IPS-15b (cell line): ENCODE results near the gene CDKN2AIPNL.

ENCODE experiments used
- H3K27me3 ChIP-seq: one replicate; pipeline ENCODE4 v1.6.1; 2013; ENCODE audit warnings: low read length; ENCODE audit not compliant: control insufficient read depth, insufficient read depth
- H3K36me3 ChIP-seq: one replicate; pipeline ENCODE4 v1.6.1; 2013; ENCODE audit warnings: low read length; ENCODE audit not compliant: control insufficient read depth, insufficient read depth
- H3K4me1 ChIP-seq: one replicate; pipeline ENCODE4 v1.6.1; 2013; ENCODE audit warnings: mild to moderate bottlenecking, low read length; ENCODE audit not compliant: control insufficient read depth, insufficient read depth
- H3K4me3 ChIP-seq: one replicate; pipeline ENCODE4 v1.5.1; 2013; ENCODE audit warnings: low read depth, low read length
- H3K9ac ChIP-seq: one replicate; pipeline ENCODE4 v1.6.1; 2013; ENCODE audit warnings: low read depth, mild to moderate bottlenecking, low read length
- H3K9me3 ChIP-seq: one replicate; pipeline ENCODE4 v1.6.1; 2013; ENCODE audit warnings: mild to moderate bottlenecking, low read length; ENCODE audit not compliant: control insufficient read depth, insufficient read depth

CDKN2AIPNL gene

DNA sequence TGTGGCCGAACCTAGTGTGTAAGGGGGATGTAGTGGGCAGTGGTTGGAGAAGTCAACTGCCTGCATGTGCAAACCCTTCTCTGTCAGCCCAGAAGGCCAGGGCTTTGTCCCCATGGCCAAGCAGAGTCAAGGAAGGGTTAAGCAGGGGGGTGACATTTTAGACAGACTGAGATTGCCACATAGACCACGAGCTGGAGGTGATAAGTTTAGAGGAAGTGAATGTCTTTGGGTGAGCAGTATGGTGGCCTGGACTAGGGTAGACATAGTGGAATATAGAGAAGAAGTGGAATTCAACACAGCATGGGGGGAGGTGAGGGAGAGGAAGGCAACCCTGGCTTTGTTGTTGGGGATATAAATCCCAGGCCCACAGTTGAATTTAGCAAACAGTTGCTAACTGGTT lies 38.7 kb upstream of the CDKN2AIPNL start:
- Histone ChIP-seq H3K36me3 (no peaks in the 10 kb centered on the region), H3K9me3 (no peaks in the 10 kb centered on the region), H3K9ac (no peak overlapping the region)

DNA sequence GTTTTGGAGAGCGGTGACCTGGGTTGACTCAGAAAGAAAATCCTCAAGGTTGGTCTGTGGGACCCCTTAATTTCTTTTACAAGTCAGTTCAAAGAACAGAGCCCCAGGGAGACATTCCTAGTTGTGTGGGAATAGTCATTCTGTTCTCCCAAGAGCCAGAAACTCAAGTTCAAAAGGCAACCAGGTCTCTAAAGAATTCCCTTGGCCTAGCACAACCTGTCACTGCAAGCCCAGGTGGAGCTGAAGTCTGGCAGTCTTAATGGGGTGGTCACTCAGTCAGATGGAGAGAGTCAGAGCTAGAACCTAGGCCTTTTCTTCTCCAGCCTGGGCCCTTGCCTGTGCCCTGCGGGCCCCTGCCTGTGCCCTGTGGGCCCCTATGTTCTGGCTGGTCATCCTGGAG lies 37.5 kb upstream of the CDKN2AIPNL start:
- Histone ChIP-seq H3K27me3 (no peaks in the 10 kb centered on the region), H3K4me3 (no peak overlapping the region), H3K9me3 (no peaks in the 10 kb centered on the region), H3K9ac (no peak overlapping the region), H3K36me3 (no peaks in the 10 kb centered on the region), H3K4me1 (no peaks in the 10 kb centered on the region)

More for the DNA sequence above, 38.7 kb upstream of the CDKN2AIPNL start:
- no peaks in the 10 kb centered on the region for H3K27me3 ChIP-seq
- no peaks in the 10 kb centered on the region for H3K4me1 ChIP-seq
- H3K4me3 ChIP-seq: no peak overlapping the region

DNA sequence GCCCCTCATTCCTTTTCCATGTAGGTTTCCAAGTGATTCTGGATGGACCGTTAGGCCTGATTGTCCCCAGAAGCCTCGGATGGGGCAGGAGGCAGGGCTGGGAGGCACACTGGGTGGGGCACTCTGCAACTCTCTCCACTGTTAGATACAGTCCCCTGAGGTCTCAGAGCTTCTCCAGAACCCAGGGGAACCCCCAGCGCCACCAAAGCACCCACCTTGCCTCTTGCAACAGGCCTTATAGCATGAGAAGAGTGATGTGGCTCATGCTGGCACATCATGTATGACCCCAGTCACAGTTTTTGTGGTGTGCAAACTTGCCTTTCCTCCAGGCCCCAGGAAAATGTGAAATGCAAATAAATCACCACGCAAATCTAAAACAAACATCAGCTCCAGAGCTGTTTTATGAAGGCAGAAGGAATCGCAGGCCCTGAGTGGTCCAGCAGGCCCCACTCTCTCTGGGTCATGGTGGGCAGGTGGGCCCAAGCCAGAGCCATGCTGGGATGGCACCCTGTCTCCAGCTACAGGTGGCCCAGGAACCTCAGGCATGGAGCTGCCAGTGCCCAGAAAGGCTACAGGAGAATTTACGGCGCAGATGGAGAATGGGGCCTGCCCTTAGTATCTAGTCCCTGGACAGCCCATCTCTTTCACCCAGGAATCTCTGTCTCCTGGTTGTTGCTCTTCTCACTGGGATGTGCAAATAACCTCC lies 36.3 kb upstream of the CDKN2AIPNL start:
- no peaks in the 10 kb centered on the region for H3K36me3 ChIP-seq
- H3K9ac ChIP-seq: no peak overlapping the region
- no peaks in the 10 kb centered on the region for H3K9me3 ChIP-seq
- no peak overlapping the region for H3K4me3 ChIP-seq
- no peaks in the 10 kb centered on the region for H3K4me1 ChIP-seq
- H3K27me3 ChIP-seq: no peaks in the 10 kb centered on the region

DNA sequence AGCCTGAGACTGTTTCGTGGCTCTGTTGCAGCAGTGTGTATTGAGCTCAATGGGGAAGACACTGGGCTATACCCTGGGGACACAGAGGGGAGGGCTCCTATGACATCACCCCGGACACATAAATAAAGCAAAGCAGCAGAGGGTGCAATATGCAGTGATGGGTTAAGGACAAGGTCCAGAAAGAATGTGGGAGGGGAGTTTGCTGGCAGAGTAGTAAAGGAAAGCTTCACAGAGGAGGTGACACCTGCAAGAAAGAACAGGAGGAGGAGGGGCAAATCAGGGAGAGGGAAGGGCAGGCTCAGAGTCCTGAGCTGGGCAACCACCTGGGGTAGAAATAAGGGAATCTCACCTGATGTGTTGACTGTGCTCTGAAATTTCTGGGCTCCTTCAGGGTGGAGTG lies 35.3 kb upstream of the CDKN2AIPNL start:
- H3K36me3 ChIP-seq: no peaks in the 10 kb centered on the region
- no peaks in the 10 kb centered on the region for H3K9me3 ChIP-seq
- no peaks in the 10 kb centered on the region for H3K4me1 ChIP-seq
- H3K4me3 ChIP-seq: no peak overlapping the region
- H3K27me3 ChIP-seq: no peaks in the 10 kb centered on the region
- H3K9ac ChIP-seq: no peak overlapping the region

- H3K36me3 ChIP-seq: no peaks in the 10 kb centered on the region
- no peaks in the 10 kb centered on the region for H3K27me3 ChIP-seq
- H3K4me1 ChIP-seq: no peaks in the 10 kb centered on the region
- H3K9me3 ChIP-seq: no peaks in the 10 kb centered on the region
- H3K4me3 ChIP-seq: no peak overlapping the region
- no peak overlapping the region for H3K9ac ChIP-seq
Observed at GRCh38 chr5:134445856-134446818, 34.5 kb upstream of the CDKN2AIPNL start.

GRCh38 chr5:134444941-134445471 lies 33.3 kb upstream of the CDKN2AIPNL start:
- Histone ChIP-seq H3K9me3 (no peaks in the 10 kb centered on the region), H3K27me3 (no peaks in the 10 kb centered on the region), H3K4me1 (no peaks in the 10 kb centered on the region), H3K9ac (no peak overlapping the region), H3K36me3 (no peaks in the 10 kb centered on the region), H3K4me3 (no peak overlapping the region)

DNA sequence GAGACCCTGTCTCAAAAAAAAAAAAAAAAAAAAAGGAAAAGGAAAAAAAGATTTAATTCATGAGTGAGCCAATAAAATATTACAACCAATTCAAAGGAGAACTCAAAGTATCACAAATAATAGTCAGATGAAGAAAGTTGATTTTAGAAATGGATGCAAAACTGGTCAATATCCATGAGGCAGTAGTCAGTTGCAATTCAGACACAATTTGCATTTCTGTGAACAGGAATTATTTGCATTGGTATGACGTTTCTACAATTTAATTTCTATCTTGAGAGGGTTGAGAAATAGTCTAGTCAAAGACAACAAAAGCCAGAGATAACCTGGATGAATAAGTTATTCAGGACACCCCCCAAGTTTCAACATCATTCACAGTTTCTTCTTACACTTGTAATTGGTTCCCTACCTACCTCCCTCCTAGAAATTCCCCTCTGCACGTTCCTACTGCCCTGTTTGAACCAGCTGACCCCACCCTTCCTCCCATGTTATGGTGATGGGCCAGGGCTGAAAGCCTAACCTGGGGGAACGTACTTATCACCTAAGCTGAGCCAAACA lies 28.6 kb upstream of the CDKN2AIPNL start:
- Histone ChIP-seq H3K4me3 (no peak overlapping the region), H3K4me1 (peaks cover 5% of the 10 kb centered on the region)

DNA sequence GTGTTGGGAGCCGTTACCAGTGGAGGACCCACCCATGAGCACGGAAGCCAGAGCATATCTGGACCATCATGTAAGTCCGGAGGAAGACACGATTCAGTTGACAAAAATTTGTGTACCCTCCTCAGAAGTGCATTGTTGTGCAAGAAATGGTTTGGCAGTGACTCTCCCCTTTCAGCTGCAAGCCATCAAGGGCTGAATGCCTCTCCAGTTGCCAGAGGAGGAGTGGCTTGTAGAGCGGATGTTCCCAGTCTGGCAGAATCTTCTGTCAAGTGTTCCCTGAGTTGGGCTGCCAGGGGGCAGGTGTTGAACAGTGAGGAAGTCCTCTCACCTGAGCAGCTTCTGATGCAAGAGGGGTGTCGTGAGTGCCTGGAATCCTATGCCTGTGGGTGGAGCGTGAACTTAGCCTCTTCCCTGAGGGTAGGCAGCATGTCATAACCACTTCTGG lies 27.6 kb upstream of the CDKN2AIPNL start:
- Histone ChIP-seq H3K9me3 (no peaks in the 10 kb centered on the region), H3K4me3 (no peak overlapping the region), H3K36me3 (peaks cover 9% of the 10 kb centered on the region), H3K9ac (no peak overlapping the region), H3K27me3 (no peaks in the 10 kb centered on the region), H3K4me1 (peaks cover 5% of the 10 kb centered on the region)

More for the DNA sequence above, 28.6 kb upstream of the CDKN2AIPNL start:
- Histone ChIP-seq H3K9me3 (no peaks in the 10 kb centered on the region), H3K36me3 (peaks cover 9% of the 10 kb centered on the region), H3K9ac (no peak overlapping the region), H3K27me3 (no peaks in the 10 kb centered on the region)

GRCh38 chr5:134438721-134439123 lies 27.0 kb upstream of the CDKN2AIPNL start:
- no peak overlapping the region for H3K4me3 ChIP-seq
- H3K4me1 ChIP-seq: peaks cover 7% of the 10 kb centered on the region
- H3K9me3 ChIP-seq: no peaks in the 10 kb centered on the region
- no peak overlapping the region for H3K9ac ChIP-seq
- H3K27me3 ChIP-seq: no peaks in the 10 kb centered on the region
- H3K36me3 ChIP-seq: peaks cover 9% of the 10 kb centered on the region

DNA sequence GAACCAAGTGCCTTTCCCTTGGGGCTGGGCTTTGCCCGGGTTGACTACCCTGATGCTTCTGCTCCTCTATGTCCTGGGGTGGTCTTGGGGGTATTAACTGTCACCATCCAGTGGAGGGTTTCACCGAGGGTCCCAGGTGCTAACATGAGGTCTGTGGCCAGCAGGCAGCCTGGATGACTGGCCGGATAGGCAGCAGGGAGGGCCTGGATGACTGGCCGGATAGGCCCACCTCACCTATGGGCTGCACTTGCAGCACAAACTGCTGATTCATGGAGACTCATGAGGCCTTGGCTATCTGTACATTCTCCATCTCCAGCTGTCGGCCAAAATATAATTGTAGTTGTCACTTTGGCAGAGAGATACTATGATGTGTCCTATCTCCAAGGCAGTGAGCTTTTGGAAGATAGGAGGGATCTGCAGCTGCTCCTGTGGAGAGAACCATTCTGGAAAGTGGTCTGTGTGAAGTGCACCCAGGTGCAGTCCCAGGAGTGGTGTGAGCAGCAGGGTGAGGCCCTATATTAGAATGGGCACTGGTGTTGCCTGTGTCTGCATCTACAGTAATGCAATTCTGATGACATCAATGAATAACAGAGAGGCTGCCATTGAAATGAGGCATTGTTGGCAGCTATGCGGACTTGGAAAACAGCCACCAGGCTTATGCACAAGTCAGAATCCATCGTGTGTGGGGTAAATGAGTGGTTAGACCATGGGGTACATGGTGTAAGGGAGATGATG lies 26.3 kb upstream of the CDKN2AIPNL start:
- Histone ChIP-seq H3K9me3 (no peaks in the 10 kb centered on the region), H3K4me1 (peaks cover 7% of the 10 kb centered on the region)

DNA sequence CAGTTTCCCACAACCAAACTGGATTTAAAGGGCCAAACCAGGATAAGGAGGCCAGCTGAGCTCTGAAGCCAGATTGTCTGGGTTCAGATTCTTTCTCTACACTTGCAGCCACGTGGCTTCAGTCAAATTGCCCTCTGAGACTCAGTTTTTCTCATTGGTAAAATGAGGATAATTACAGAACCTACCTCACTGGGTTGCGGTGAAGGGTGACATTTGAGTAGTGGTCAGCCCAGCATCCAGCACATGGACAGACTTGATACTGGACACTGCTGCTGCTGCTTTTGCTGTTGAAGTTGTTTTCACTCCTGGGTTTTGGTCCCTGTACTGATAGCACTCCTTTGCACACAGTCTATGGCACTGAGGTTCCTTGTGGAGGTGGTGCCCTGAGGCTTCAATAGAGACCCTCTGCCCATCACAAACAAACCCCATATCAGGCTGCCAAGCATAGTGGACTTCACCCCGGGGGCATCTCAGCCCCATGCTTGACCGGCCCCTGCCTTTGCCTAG lies 25.7 kb upstream of the CDKN2AIPNL start:
- Histone ChIP-seq H3K4me1 (peaks cover 7% of the 10 kb centered on the region), H3K9me3 (no peaks in the 10 kb centered on the region), H3K36me3 (peaks cover 9% of the 10 kb centered on the region), H3K4me3 (no peak overlapping the region), H3K27me3 (no peaks in the 10 kb centered on the region), H3K9ac (no peak overlapping the region)

More for the DNA sequence above, 26.3 kb upstream of the CDKN2AIPNL start:
- Histone ChIP-seq H3K4me3 (no peak overlapping the region), H3K36me3 (peaks cover 9% of the 10 kb centered on the region), H3K27me3 (no peaks in the 10 kb centered on the region), H3K9ac (no peak overlapping the region)
